HTERT RPE-1 (cell line): Measurements from ENCODE around the gene STRBP.

Experiments
- in situ Hi-C: fragments of 300-500 bp; cut with MboI; formaldehyde crosslinking; loops from 4 replicates; pipeline ENCODE4 v1.14.3; 2020; ENCODE audit warnings: low sequenced_read_pairs

The STRBP gene

GRCh38 chr9:123104807-123105206 lies 163.6 kb downstream of the STRBP start:
- in situ Hi-C loops = no loop called here

GRCh38 chr9:123102375-123103113 lies 165.8 kb downstream of the STRBP start:
- in situ Hi-C loops = no loop called here

GRCh38 chr9:123099548-123099947 lies 168.8 kb downstream of the STRBP start:
- in situ Hi-C loops = no loop called here

GRCh38 chr9:123099042-123099441 lies 169.3 kb downstream of the STRBP start:
- in situ Hi-C loops = no loop called here

- in situ Hi-C loops = no loop called here
Observed at GRCh38 chr9:123098096-123098459, 170.3 kb downstream of the STRBP start.

GRCh38 chr9:123097430-123098095 lies 170.8 kb downstream of the STRBP start:
- in situ Hi-C loops = no loop called here

GRCh38 chr9:123096987-123097386 lies 171.4 kb downstream of the STRBP start:
- in situ Hi-C loops = no loop called here

- in situ Hi-C loops = no loop called here
Observed at GRCh38 chr9:123093141-123093540, 175.2 kb downstream of the STRBP start.

- in situ Hi-C loops = no loop called here
Observed at GRCh38 chr9:123091459-123091858, 176.9 kb downstream of the STRBP start.

- in situ Hi-C loops = no loop called here
Observed at GRCh38 chr9:123090956-123091355, 177.4 kb downstream of the STRBP start.

GRCh38 chr9:123090198-123090896 lies 178.0 kb downstream of the STRBP start:
- in situ Hi-C loops = no loop called here

GRCh38 chr9:123089790-123090189 lies 178.6 kb downstream of the STRBP start:
- in situ Hi-C loops = no loop called here

GRCh38 chr9:123089040-123089439 lies 179.3 kb downstream of the STRBP start:
- in situ Hi-C loops = no loop called here

GRCh38 chr9:123087359-123087888 lies 181.0 kb downstream of the STRBP start:
- in situ Hi-C loops = no loop called here

GRCh38 chr9:123085916-123086315 lies 182.5 kb downstream of the STRBP start:
- in situ Hi-C loops = no loop called here

GRCh38 chr9:123084256-123084655 lies 184.1 kb downstream of the STRBP start:
- in situ Hi-C loops = no loop called here

GRCh38 chr9:123083680-123084079 lies 184.7 kb downstream of the STRBP start:
- in situ Hi-C loops = no loop called here

GRCh38 chr9:123081824-123082223 lies 186.6 kb downstream of the STRBP start:
- in situ Hi-C loops = no loop called here

GRCh38 chr9:123080444-123080843 lies 187.9 kb downstream of the STRBP start:
- in situ Hi-C loops = no loop called here

- in situ Hi-C loops = no loop called here
Observed at GRCh38 chr9:123074628-123075027, 193.8 kb downstream of the STRBP start.

GRCh38 chr9:123073991-123074422 lies 194.4 kb downstream of the STRBP start:
- in situ Hi-C loops = no loop called here

GRCh38 chr9:123073441-123073840 lies 194.9 kb downstream of the STRBP start:
- in situ Hi-C loops = no loop called here
